Measurements from ENCODE around the gene ROR2. TPM values are rescaled to one million over a fixed set of nuclear protein-coding genes. Genes with fewer than 3 reads are reported as not detected.

The ROR2 gene
- total RNA-seq, 2 donors from 2014 or later, result 0.21 to 0.68 TPM

DNA sequence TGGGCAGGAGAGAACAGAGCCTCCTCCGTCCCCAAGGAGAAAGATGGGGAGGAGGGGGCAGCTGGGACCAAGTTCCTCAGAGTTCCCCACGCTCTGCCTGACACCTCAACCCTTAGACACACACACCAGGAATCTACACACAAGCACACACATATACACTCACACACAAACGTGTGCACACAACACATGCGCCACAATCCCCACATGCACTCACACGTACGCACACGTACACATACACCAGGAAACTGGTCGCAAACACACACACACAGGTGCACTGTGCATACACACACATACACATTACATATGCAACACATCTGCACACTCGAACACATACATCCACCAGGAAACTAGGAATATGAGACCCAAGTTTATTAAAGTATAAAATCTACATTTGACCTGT lies 50.4 kb downstream of the ROR2 start:
- Histone ChIP-seq H3K36me3 (no peaks in the 10 kb centered on the region), H3K27me3 (replicated peaks; ENCODE audit: insufficient read depth) (no peaks in the 10 kb centered on the region), H3K4me1 (ENCODE audit: control insufficient read depth in 1 of 2, low read depth in 2 of 2) (no peaks in the 10 kb centered on the region), H3K4me3 (no peak overlapping the region), H3K9me3 (no peaks in the 10 kb centered on the region), H3K27ac (no peak overlapping the region)
- ATAC-seq (ENCODE audit: insufficient number of reproducible peaks, low FRiP score, low read depth) (no peak), DNase-seq (ENCODE audit: low spot score) (no peak)
- TF ChIP-seq, protein P1, sequence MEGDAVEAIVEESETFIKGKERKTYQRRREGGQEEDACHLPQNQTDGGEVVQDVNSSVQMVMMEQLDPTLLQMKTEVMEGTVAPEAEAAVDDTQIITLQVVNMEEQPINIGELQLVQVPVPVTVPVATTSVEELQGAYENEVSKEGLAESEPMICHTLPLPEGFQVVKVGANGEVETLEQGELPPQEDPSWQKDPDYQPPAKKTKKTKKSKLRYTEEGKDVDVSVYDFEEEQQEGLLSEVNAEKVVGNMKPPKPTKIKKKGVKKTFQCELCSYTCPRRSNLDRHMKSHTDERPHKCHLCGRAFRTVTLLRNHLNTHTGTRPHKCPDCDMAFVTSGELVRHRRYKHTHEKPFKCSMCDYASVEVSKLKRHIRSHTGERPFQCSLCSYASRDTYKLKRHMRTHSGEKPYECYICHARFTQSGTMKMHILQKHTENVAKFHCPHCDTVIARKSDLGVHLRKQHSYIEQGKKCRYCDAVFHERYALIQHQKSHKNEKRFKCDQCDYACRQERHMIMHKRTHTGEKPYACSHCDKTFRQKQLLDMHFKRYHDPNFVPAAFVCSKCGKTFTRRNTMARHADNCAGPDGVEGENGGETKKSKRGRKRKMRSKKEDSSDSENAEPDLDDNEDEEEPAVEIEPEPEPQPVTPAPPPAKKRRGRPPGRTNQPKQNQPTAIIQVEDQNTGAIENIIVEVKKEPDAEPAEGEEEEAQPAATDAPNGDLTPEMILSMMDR (IDR thresholded peaks at IDR 0.05), result no peak

DNA sequence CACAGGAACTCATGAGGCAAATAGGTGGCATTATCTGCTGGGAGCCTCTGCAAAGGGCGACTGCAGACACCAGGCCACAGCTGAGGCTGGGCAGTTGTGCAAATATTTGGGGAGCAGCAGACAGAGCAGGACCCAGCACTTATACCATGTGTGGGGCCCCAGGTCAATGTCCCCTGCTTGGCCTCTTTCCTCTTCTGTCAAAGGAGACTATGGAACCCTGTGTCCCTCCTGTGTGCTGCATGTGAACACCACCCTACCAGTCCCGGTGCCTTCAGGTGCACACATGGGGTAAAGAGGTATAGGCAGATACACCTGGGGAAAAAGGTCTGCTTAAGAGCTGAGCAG lies 50.8 kb downstream of the ROR2 start:
- Histone ChIP-seq H3K36me3 (no peaks in the 10 kb centered on the region), H3K4me1 (ENCODE audit: control insufficient read depth in 1 of 2, low read depth in 2 of 2) (no peaks in the 10 kb centered on the region), H3K9me3 (no peaks in the 10 kb centered on the region), H3K4me3 (no peak overlapping the region), H3K27ac (no peak overlapping the region), H3K27me3 (replicated peaks; ENCODE audit: insufficient read depth) (no peaks in the 10 kb centered on the region)
- DNase-seq (ENCODE audit: low spot score) (no peak), ATAC-seq (ENCODE audit: insufficient number of reproducible peaks, low FRiP score, low read depth) (no peak)
- TF ChIP-seq, protein P1 (IDR thresholded peaks at IDR 0.05), result no peak

DNA sequence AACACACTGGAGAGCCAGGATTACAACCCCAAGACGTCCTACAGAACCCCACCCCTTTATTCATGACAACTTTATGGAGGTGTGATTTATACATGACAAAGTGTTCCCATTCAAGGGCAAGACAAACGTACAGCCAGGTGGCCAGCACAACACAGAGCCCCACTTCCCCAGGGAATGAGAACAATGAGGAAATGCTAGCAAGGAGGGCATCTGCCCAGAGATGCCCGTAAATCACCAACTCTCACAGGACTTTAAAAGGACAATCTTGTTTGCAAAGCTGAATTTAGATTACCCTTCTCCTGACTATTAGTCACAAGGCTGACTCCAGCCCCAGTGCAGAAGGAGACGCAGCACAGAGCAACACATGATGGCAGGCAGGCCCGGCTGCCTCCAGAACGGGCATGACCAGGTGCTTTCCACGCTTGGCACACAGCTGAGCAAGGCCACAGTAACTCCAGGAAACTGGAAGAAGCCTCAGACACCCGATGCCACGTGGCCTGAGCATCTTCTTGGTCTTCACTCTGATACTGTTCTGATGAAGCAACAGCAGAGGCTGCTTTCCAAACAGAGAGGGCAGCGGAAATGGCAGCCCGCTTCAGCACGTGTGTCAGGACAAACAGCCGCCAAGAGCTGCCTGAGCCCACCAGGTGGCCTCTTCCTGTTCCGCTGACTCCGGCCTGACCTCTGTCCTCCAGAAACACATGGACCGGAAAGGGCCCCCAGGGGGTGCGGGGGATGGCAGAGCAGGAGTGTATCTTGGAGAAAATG lies 51.4 kb downstream of the ROR2 start:
- no peaks in the 10 kb centered on the region for H3K4me1 ChIP-seq (ENCODE audit: control insufficient read depth in 1 of 2, low read depth in 2 of 2)
- TF ChIP-seq, protein P1 (IDR thresholded peaks at IDR 0.05), result no peak
- H3K4me3 ChIP-seq, result no peak overlapping the region
- DNase-seq (ENCODE audit: low spot score) (no peak), ATAC-seq (ENCODE audit: insufficient number of reproducible peaks, low FRiP score, low read depth) (no peak)
- no peaks in the 10 kb centered on the region for H3K9me3 ChIP-seq
- no peaks in the 10 kb centered on the region for H3K36me3 ChIP-seq
- H3K27me3 ChIP-seq (replicated peaks; ENCODE audit: insufficient read depth), result no peaks in the 10 kb centered on the region
- H3K27ac ChIP-seq, result no peak overlapping the region

DNA sequence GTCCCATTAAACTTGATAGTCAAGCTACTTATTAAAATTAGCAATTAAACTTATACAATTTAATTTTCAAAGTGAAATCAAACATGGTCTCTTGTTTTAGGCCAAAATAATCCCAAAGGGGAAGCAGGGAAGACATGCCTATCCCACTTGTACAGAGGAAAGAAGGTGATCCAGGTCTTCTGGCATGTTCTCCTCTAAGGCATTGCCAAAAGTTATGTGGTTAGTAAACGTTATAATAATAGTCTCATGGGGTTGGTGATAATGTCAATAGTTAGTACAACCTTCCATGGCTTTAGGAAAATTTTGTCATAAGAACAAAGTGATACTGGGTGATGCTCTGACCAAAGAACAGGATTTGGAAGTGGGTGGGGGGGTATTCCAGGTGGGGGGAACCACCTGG lies 52.8 kb downstream of the ROR2 start:
- TF ChIP-seq, protein P1 (IDR thresholded peaks at IDR 0.05), result no peak

DNA sequence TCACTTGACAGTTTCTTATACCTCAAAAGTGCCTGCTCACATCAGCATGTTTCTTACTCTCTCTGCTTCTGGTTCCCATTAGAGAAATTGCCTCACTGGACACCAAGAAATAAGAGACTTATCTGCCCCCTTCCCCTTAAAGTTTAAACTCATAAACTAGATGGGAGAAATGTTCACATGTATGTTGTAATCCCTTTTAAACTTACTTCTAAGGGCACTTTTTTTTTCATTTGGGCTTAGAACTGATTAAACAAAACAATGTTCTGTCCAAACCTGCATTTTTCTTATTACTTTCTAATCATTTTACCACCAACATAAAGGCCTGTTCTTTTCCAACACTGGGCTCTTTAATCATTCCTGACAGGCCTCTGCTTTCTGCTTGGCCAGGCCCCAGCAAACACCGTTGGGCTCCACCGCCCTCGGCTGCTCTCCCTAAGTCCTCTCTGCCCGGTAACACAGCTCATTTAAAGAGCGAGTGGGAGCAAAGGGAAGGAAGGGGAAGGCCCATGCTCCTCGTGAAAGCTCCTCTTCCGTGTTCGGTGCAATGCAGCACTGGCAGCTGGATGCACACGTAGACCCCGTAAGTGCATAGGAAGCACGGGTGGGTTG lies 53.4 kb downstream of the ROR2 start:
- H3K27ac ChIP-seq, result no peak overlapping the region
- no peaks in the 10 kb centered on the region for H3K36me3 ChIP-seq
- ATAC-seq (ENCODE audit: insufficient number of reproducible peaks, low FRiP score, low read depth) (no peak), DNase-seq (ENCODE audit: low spot score) (no peak)
- H3K4me1 ChIP-seq (ENCODE audit: control insufficient read depth in 1 of 2, low read depth in 2 of 2), result no peaks in the 10 kb centered on the region
- no peaks in the 10 kb centered on the region for H3K9me3 ChIP-seq
- H3K27me3 ChIP-seq (replicated peaks; ENCODE audit: insufficient read depth), result no peaks in the 10 kb centered on the region
- TF ChIP-seq, protein P1 (IDR thresholded peaks at IDR 0.05), result no peak
- no peak overlapping the region for H3K4me3 ChIP-seq

More for the DNA sequence above, 52.8 kb downstream of the ROR2 start:
- ATAC-seq (ENCODE audit: insufficient number of reproducible peaks, low FRiP score, low read depth) (no peak), DNase-seq (ENCODE audit: low spot score) (no peak)
- H3K27ac ChIP-seq, result no peak overlapping the region
- no peaks in the 10 kb centered on the region for H3K9me3 ChIP-seq
- no peak overlapping the region for H3K4me3 ChIP-seq
- H3K36me3 ChIP-seq, result no peaks in the 10 kb centered on the region
- no peaks in the 10 kb centered on the region for H3K4me1 ChIP-seq (ENCODE audit: control insufficient read depth in 1 of 2, low read depth in 2 of 2)
- H3K27me3 ChIP-seq (replicated peaks; ENCODE audit: insufficient read depth), result no peaks in the 10 kb centered on the region

All from thoracic aorta (tissue), 2 donors.